Lower leg skin (tissue), 3 donors: ENCODE measurements around the gene ADGRD1.

Source experiments
- CTCF ChIP-seq, 3 donors: fragments of 450-650 bp; IDR thresholded peaks; one replicate each; pipeline ENCODE4 v1.5.1; 2016; ENCODE audit warnings: antibody characterized with exemption in 3 of 3, mild to moderate bottlenecking in 3 of 3, moderate library complexity in 2 of 3
- POLR2A ChIP-seq, 2 donors: fragments of 450-650 bp; IDR thresholded peaks; one replicate each; pipeline ENCODE4 v1.6.1; 2016 to 2017; ENCODE audit warnings: antibody characterized with exemption in 2 of 2, mild to moderate bottlenecking in 1 of 2, moderate library complexity in 1 of 2

DNA sequence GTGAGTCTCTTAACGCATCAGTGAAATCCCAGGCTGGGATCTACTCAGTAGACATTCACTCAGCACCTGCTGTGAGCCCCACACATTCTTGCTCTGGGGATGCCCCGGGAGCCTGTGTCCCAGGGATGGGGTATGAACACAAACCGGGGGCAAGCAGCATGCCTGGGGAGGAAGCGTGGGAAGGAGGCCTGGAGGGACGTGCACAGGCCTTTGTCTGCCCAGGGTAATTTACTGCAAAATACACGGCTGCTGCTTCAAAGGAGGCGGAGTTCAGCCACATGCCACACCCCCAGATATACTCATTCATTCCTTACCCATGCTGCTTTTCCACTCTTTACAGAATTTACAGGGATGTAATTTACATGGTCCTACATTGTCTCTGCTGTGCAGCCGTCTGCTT is 187.8 kb downstream of the ADGRD1 start:
- TF ChIP-seq CTCF (IDR thresholded peaks at IDR 0.05) (no peak), POLR2A (IDR thresholded peaks at IDR 0.05) (no peak)
